KOPT-K1 (cell line): Measurements from ENCODE around the gene TOR2A.

Source experiments
- H3K27ac ChIP-seq: fragments of 200-600 bp; sonication (generic); 2 replicates; pipeline ENCODE4 v1.5.1; 2016; ENCODE audit warnings: antibody characterized with exemption, mild to moderate bottlenecking, low read depth, low read length; ENCODE audit not compliant: poor library complexity, severe bottlenecking
- H3K36me3 ChIP-seq: fragments of 200-600 bp; sonication (generic); 2 replicates; pipeline ENCODE4 v1.5.1; 2017; ENCODE audit warnings: antibody characterized with exemption, mild to moderate bottlenecking, low read length, moderate library complexity; ENCODE audit not compliant: insufficient read depth
- H3K9me3 ChIP-seq: fragments of 200-600 bp; sonication (generic); 2 replicates; pipeline ENCODE4 v1.5.1; 2017; ENCODE audit warnings: antibody characterized with exemption, low read length, mild to moderate bottlenecking; ENCODE audit not compliant: insufficient read depth, poor library complexity, severe bottlenecking

Gene TOR2A

DNA sequence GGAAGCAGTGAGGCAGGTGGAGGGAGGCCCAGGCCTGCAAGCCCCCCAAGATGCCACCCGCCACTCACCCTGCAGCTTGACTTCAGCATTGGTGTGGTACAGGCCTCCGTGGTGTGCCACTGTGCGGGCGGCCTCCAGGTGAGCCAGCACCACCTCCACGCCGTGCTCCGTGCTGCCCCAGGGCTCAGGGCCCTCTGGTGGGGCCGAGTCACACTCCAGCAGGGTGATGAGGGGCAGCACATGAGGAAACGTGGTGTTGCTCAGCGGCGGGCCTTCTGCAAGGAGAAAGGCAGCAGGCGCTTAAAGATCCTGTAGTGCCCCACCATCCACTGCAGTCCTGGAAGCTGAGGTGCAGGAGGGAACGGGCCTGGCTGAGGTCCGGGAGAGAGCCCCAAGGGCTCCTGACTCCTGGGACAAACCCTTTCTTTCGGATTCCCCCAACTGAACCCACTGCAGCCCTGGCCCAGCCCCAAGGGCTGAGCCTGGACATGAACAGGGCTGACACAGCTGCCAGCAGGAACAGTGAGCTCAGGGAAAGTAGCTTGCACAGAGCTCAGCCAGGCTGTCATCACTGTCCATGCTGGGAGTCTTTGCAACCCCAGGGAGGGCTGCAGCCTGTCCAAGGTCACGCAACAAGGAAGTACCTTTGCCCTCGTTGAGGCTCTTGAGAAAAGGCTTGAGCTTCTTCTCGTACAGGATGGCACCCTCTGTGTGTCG, 4.7 kb upstream of the TOR2A start:
- no peak overlapping the region for H3K27ac ChIP-seq
- H3K9me3 ChIP-seq: no peaks in the 10 kb centered on the region
- H3K36me3 ChIP-seq: peaks cover 65% of the 10 kb centered on the region

DNA sequence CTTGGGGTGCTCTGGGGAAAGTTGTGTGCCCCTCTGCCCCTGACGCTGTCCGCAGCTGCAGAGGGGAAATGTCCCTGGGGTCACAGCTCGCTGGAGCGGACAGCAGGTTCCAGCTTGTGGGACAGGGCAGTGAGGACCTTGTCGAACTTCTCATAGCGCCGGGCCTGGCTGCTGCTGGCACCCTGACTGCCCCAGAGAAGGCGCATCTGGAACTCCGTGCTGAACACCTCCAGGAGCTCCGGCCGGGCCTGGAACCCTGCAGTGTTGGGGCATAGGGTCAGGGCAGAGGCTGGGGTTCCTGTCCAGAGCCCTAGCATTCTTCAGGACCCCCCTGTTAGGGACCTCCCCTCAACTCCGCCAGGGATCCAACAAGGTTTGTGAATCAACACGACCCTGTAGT, 3.6 kb upstream of the TOR2A start:
- Histone ChIP-seq H3K36me3 (peaks cover 56% of the 10 kb centered on the region), H3K9me3 (no peaks in the 10 kb centered on the region), H3K27ac (no peak overlapping the region)

DNA sequence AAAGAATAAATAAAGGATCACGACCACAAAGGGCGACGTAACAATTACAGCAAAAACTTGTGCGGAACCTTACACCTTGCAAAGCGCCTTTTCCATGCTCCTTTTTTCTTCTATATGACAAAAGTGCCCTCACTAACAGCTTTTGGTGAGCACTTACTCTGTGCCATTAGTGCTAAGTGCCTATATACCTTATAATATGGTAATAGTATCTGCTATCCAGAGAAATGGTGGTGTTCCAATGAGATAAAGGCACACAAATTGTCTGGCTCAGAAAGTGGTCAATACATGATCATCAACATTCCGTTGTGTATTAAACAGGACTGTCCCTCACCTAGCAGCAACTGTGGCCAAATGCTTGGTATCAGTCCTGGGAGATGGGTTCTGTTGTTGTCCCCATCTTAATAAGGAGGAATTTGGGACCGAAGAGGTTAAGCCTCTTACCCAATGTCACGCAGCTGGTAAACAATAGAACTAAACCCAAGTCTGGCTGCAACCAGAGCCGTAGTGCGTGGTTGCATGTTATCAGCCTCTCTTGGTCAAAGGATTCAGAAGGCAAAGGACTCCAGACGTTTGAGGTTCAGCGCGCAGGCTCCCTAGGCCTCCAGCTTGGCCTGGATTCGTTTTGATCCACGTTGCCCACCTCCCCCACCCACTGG, 564 bp upstream of the TOR2A start:
- Histone ChIP-seq H3K27ac (no peak overlapping the region), H3K36me3 (peaks cover 46% of the 10 kb centered on the region), H3K9me3 (no peaks in the 10 kb centered on the region)

DNA sequence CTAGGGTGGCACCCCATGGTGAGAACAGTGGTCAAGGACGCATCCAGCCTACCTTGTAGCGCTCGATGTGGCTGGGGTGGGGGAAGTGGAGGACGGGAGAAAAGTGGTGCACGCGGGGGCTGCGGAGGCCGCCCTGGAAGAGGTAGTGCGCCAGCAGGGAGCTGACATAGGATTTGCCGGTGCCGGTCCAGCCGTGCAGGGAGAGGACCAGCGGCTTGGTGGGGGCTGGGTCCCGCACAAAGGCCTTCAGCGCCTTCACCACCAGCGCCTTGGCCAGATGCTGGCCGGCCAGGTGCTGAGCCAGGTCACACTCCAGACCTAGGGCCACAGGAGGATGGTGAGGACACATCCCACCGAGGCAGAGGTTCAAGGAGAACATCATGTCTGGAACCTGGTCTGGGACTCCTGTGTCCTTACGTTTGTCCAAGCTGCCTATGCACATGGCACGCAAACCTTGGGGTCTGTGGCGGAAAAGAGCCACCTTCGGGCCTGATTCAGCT, 797 bp downstream of the TOR2A start:
- H3K9me3 ChIP-seq: no peaks in the 10 kb centered on the region
- peak overlapping the region; percentile 82 for H3K27ac ChIP-seq
- H3K36me3 ChIP-seq: peaks cover 33% of the 10 kb centered on the region

- peaks cover 26% of the 10 kb centered on the region; the same call in 1 of the 2 replicates for H3K36me3 ChIP-seq
- H3K27ac ChIP-seq: no peak overlapping the region
- H3K9me3 ChIP-seq: no peaks in the 10 kb centered on the region
These were observed 1.5 kb downstream of the TOR2A start for GRCh38 chr9:127733614-127734013.

DNA sequence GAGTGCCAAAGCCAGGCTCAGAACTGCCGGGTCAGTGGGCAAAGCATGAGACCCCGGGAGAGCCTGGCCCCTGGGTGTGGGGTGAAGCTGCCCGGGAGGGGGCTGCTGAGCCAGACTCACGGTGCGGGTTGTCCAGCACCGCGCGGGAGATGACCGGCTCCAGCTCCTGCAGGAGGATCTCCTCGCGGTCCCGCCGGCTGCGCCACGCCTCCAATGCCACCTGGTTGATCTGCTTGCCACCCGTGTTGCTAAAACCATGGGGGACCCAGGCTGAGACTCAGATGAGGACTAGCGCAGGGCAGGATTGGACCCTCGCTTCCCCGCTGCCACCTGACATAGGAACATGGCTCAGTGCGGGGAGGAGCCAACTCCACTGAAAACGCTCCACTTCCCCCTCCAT, 2.6 kb downstream of the TOR2A start:
- H3K36me3 ChIP-seq: peaks cover 19% of the 10 kb centered on the region; the same call in 1 of the 2 replicates
- no peak overlapping the region for H3K27ac ChIP-seq
- no peaks in the 10 kb centered on the region for H3K9me3 ChIP-seq

DNA sequence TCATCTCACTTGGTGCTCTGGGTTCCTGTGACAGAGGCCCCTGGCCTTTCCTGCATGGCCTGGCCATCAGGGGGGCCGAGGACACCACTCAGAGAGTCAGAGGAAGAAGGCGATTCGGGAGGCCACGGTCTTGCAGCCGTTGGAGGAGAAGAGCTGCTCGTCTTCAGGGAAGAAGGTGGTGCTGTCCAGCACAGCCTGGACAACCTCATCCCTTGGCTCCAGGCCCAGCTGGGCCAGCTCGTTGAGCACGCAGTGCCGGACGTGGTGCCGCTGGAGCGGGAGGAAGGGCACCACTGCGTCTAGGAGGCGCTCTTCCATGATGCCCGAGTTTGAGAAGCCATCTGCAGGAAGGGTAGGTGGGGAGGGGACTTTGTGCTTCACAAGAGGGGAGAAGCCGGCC, 3.2 kb downstream of the TOR2A start:
- H3K27ac ChIP-seq: no peak overlapping the region
- H3K9me3 ChIP-seq: no peaks in the 10 kb centered on the region
- H3K36me3 ChIP-seq: peaks cover 24% of the 10 kb centered on the region; the same call in 1 of the 2 replicates

DNA sequence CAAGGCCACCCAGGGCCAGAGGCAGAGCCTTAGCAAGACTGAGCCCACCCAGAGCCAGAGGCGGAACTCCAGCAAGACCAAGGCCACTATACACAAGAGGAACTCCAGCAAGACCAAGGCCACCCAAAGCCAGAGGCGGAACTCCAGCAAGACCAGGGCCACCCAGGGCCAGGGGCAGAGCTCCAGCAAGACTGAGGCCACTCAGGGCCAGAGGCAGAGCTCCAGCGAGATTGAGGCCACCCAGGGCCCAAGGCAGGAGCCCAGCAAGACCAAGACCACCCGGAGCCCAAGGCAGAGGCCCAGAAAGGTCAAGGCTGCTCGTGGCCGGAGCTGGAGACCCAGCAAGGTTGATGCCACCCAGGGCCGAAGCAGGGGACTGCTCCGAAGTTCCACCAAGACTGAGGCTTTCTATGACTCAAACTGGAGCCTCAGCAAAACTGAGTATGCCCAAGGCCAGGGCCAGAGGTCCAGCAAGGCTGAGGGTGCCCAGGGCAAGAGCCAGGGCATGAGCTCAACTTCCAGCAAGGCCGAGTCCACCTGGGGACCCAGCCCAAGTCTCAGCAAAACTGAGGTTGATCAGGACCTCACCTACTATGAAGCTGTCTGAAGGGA, 4.2 kb downstream of the TOR2A start:
- H3K27ac ChIP-seq: no peak overlapping the region
- no peaks in the 10 kb centered on the region for H3K9me3 ChIP-seq

DNA sequence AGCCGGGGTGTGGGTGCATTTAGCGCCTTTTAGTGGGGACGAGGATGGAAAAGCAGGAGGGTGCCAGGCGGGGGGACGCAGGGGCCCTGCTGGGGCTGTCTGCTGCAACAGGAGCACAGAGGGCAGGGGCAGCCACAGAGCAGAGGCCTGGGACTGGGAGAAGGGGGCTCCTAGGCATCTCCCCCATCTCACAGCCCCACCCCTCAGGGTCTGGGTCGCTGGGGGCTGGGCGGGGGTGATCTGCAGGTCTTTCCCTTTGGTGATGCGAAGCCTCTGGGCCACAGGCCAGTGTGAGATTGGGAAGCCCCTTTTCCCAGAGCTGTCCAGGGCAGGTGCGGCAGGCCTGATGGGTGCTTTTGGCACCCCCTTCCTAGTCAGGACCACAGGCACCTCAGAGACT, 4.8 kb downstream of the TOR2A start:
- Histone ChIP-seq H3K36me3 (peaks cover 25% of the 10 kb centered on the region; the same call in 1 of the 2 replicates), H3K9me3 (no peaks in the 10 kb centered on the region), H3K27ac (no peak overlapping the region)

More for the DNA sequence above, 4.2 kb downstream of the TOR2A start:
- peaks cover 25% of the 10 kb centered on the region; the same call in 1 of the 2 replicates for H3K36me3 ChIP-seq

DNA sequence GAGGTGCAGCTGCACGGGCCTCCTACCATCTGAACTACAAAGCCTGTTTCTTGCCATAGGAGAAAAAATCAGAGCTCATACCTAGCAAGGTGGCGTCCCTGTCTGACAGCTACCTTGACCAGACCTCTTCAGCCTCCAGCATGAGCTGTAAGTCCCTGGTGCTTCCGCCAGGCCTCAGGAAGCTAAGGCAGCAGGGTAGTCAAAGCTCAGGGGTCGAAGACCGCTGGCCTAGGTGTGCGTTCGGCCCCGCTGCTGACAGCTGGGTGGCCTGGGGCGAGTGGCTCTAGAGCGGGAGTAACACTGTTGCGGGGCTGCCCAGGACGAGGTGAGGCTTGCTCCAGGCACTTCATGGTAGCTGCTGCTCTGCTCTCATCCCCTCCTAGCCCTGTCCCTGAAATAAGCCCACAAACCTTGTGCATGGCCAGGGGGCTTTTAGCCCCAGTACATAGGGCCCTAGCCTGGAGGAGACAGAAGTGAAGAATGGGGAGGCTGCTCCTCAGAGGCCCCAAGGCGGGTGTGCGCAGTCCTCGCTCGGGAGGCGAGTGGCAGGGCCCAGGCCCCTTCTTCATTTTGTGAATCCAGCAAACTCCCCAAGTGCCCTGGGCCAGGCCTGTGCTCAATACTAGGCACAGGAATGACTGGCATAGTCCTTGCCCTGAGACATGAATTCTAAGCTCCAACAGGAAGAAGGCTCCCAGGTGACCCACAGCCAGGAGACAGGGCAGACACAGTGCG, 5.4 kb downstream of the TOR2A start:
- Histone ChIP-seq H3K36me3 (peaks cover 25% of the 10 kb centered on the region; the same call in 1 of the 2 replicates), H3K9me3 (no peaks in the 10 kb centered on the region), H3K27ac (no peak overlapping the region)

- H3K36me3 ChIP-seq: peaks cover 25% of the 10 kb centered on the region; the same call in 1 of the 2 replicates
- no peak overlapping the region for H3K27ac ChIP-seq
- H3K9me3 ChIP-seq: no peaks in the 10 kb centered on the region
These were observed 6.3 kb downstream of the TOR2A start for GRCh38 chr9:127728808-127729207.

- Histone ChIP-seq H3K27ac (no peak overlapping the region), H3K9me3 (no peaks in the 10 kb centered on the region), H3K36me3 (peaks cover 16% of the 10 kb centered on the region; the same call in 1 of the 2 replicates)
These were observed 8.2 kb downstream of the TOR2A start for GRCh38 chr9:127726871-127727270.

- H3K27ac ChIP-seq: no peak overlapping the region
- H3K9me3 ChIP-seq: no peaks in the 10 kb centered on the region
- H3K36me3 ChIP-seq: peaks cover 7% of the 10 kb centered on the region; the same call in 1 of the 2 replicates
These were observed 11.1 kb downstream of the TOR2A start for GRCh38 chr9:127724012-127724411.

DNA sequence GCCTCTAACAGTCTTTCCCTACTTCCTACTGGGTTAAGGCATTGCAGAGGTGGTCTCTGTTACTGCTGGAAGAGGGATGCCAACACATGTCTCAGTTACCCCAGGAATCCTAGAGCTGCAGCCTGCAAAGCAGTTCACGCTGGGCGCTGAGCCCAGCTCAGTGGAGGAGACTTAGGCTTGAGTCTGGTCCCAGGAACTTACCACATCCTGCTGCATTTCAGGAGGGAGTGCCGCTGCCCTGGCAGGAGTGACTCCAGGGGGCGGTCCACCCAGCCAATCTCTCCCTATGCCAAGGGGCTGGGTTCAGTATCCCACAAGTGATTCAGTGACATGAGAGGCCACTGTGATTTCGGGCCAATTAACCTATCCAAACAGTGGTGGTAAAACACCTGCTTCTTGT, 11.7 kb downstream of the TOR2A start:
- Histone ChIP-seq H3K36me3 (peaks cover 7% of the 10 kb centered on the region; the same call in 1 of the 2 replicates), H3K27ac (no peak overlapping the region), H3K9me3 (no peaks in the 10 kb centered on the region)

GRCh38 chr9:127723013-127723412, 12.1 kb downstream of the TOR2A start:
- peaks cover 7% of the 10 kb centered on the region; the same call in 1 of the 2 replicates for H3K36me3 ChIP-seq
- no peak overlapping the region for H3K27ac ChIP-seq
- H3K9me3 ChIP-seq: no peaks in the 10 kb centered on the region
